Lung (tissue), 12 donors: Measurements from ENCODE around the gene AMDHD2. TPM values are rescaled to one million over a fixed set of nuclear protein-coding genes. Genes with fewer than 3 reads are reported as not detected.
"Not testable (repeated sequence)": the region's sequence is repeated elsewhere in the genome, so short reads cannot be mapped to it uniquely, and the experiment has no call there.

Experiments used
- ATAC-seq: fragments of 200-7000 bp; cut with Tn5 transposase; one replicate; pipeline ENCODE4 v1.9.1; 2020; ENCODE audit warnings: moderate number of reproducible peaks; ENCODE audit not compliant: insufficient read depth, low FRiP score
- DNase-seq, 3 donors: peaks; one replicate each; pipeline ENCODE4 v3.0.0-alpha.2; 2013 to 2017
- H3K27ac ChIP-seq, 2 donors: one replicate each; pipeline ENCODE4 v1.5.1; 2013; ENCODE audit warnings: mild to moderate bottlenecking in 2 of 2, moderate library complexity in 2 of 2, control low read depth in 1 of 2, inconsistent platforms in 1 of 2, low read depth in 1 of 2, low read length in 1 of 2
- H3K27me3 ChIP-seq, 3 donors: one replicate each; pipeline ENCODE4 v1.5.1; 2013; ENCODE audit warnings: low read length in 2 of 3; ENCODE audit not compliant: control insufficient read depth in 3 of 3, insufficient read depth in 3 of 3
- H3K36me3 ChIP-seq, 4 donors: one replicate each; pipeline ENCODE4 v1.5.1; 2013; ENCODE audit warnings: low read length in 4 of 4, mild to moderate bottlenecking in 1 of 4, moderate library complexity in 1 of 4; ENCODE audit not compliant: control insufficient read depth in 4 of 4, insufficient read depth in 4 of 4
- H3K4me1 ChIP-seq, 5 donors: one replicate each; pipeline ENCODE4 v1.5.1; 2013; ENCODE audit warnings: low read length in 5 of 5, mild to moderate bottlenecking in 2 of 5, moderate library complexity in 1 of 5; ENCODE audit not compliant: control insufficient read depth in 5 of 5, insufficient read depth in 5 of 5
- H3K4me3 ChIP-seq: one replicate; pipeline ENCODE4 v1.5.1; 2013; ENCODE audit warnings: mild to moderate bottlenecking, control low read depth, moderate library complexity
- H3K9ac ChIP-seq, 2 donors: one replicate each; pipeline ENCODE4 v1.5.1; 2013; ENCODE audit warnings: low read length in 2 of 2, control low read depth in 1 of 2; ENCODE audit not compliant: insufficient read depth in 1 of 2
- H3K9me3 ChIP-seq, 4 donors: one replicate each; pipeline ENCODE4 v1.5.1; 2013; ENCODE audit warnings: low read length in 3 of 4, mild to moderate bottlenecking in 1 of 4, moderate library complexity in 1 of 4; ENCODE audit not compliant: control insufficient read depth in 4 of 4, insufficient read depth in 3 of 4
- WGBS, 2 donors: extraction: QIAGEN DNeasy Blood & Tissue Kit; methylation state at CpG; one replicate each; pipeline ENCODE4 v1.1.7; 2013; 5-methylcytosine and 5-hydroxymethylcytosine counted together
- polyA plus RNA-seq, 2 donors: library from polyadenylated mRNA; stranded (reverse); fragments of 200-250 nt; gene quantifications; one replicate each; pipeline ENCODE4 v1.2.1, GENCODE V29; 2013
- total RNA-seq, 2 donors: library from RNA; depleted of rRNA in 1 of 2; stranded (reverse); fragments of >200 nt in 1 of 2; gene quantifications; one replicate each; pipeline ENCODE4 v1.2.1, GENCODE V29; 2014 to 2021
- TF ChIP-seq, protein P1 (sequence below): IDR thresholded peaks from 2 replicates; pipeline ENCODE4 v1.5.1; 2012; ENCODE audit warnings: mild to moderate bottlenecking; ENCODE audit errors: control extremely low read depth, extremely low read depth
- donor health status: control.
- donor health status: control.
- donor health status: Bipolar disorder and iron deficiency.
- donor health status: healthy.
- donor health status: DM: yes; HTN: yes; CAD: no.

The AMDHD2 gene
- total and polyA plus RNA-seq, 4 donors = 27.2 to 60.4 (median 51.9) TPM

GRCh38 chr16:2560131-2560797, 40.1 kb downstream of the AMDHD2 start:
- not testable (repeated sequence) for H3K27ac ChIP-seq, H3K9ac ChIP-seq, H3K36me3 ChIP-seq, H3K4me1 ChIP-seq, H3K4me3 ChIP-seq, DNase-seq, H3K9me3 ChIP-seq, H3K27me3 ChIP-seq
- ATAC-seq = peak; percentile 47
- WGBS, 2 donors = 19 to 55% methylated on average over 8 to 10 of the region's 17 CpGs

- 8% methylated on average over 2 of the region's 4 CpGs for WGBS, 2 donors
- H3K9me3 ChIP-seq, H3K36me3 ChIP-seq, H3K4me3 ChIP-seq, H3K4me1 ChIP-seq, DNase-seq, H3K27me3 ChIP-seq, H3K9ac ChIP-seq, H3K27ac ChIP-seq: not testable (repeated sequence)
- peak; percentile 84 for ATAC-seq
- TF ChIP-seq, protein P1, sequence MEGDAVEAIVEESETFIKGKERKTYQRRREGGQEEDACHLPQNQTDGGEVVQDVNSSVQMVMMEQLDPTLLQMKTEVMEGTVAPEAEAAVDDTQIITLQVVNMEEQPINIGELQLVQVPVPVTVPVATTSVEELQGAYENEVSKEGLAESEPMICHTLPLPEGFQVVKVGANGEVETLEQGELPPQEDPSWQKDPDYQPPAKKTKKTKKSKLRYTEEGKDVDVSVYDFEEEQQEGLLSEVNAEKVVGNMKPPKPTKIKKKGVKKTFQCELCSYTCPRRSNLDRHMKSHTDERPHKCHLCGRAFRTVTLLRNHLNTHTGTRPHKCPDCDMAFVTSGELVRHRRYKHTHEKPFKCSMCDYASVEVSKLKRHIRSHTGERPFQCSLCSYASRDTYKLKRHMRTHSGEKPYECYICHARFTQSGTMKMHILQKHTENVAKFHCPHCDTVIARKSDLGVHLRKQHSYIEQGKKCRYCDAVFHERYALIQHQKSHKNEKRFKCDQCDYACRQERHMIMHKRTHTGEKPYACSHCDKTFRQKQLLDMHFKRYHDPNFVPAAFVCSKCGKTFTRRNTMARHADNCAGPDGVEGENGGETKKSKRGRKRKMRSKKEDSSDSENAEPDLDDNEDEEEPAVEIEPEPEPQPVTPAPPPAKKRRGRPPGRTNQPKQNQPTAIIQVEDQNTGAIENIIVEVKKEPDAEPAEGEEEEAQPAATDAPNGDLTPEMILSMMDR = peak; percentile 7
Observed at GRCh38 chr16:2560798-2561133, 40.6 kb downstream of the AMDHD2 start.

- H3K4me1 ChIP-seq, ATAC-seq, H3K9ac ChIP-seq, H3K9me3 ChIP-seq, H3K27ac ChIP-seq, H3K4me3 ChIP-seq, H3K36me3 ChIP-seq, H3K27me3 ChIP-seq, DNase-seq: not testable (repeated sequence)
- no CpG with 5 or more reads among the region's 6 CpGs for WGBS, 2 donors
Observed at GRCh38 chr16:2567506-2567905, 47.3 kb downstream of the AMDHD2 start.

- WGBS, 2 donors = no CpG with 5 or more reads among the region's 11 CpGs
- not testable (repeated sequence) for ATAC-seq, H3K4me3 ChIP-seq
Observed at GRCh38 chr16:2568573-2568972, 48.4 kb downstream of the AMDHD2 start.

DNA sequence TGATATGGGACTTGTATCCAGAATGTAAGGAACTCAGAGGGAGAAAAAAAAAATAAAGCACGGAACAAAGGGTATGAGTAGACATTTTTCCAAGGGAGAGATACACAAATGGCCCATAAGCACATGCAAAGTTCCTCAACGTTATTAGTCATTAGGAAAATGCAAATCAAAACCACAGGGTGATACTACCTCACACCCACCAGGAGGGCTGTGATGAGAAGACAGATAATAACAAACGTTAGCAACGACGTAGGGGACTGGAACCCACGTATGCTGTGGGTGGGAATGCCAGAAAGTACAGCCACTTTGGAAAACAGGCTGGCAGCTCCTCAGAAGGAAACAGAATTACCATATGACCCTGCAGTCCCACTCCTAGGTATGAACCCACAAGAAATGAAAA, 52.5 kb downstream of the AMDHD2 start:
- H3K4me1 ChIP-seq, H3K4me3 ChIP-seq, H3K27ac ChIP-seq, H3K27me3 ChIP-seq, H3K9me3 ChIP-seq, ATAC-seq, H3K9ac ChIP-seq, H3K36me3 ChIP-seq, DNase-seq: not testable (repeated sequence)
- WGBS, 2 donors = no CpG with 5 or more reads among the region's 6 CpGs

More at GRCh38 chr16:2568573-2568972, 48.4 kb downstream of the AMDHD2 start:
- not testable (repeated sequence) for H3K27ac ChIP-seq, DNase-seq, H3K9ac ChIP-seq, H3K27me3 ChIP-seq, H3K4me1 ChIP-seq, H3K36me3 ChIP-seq, H3K9me3 ChIP-seq

- not testable (repeated sequence) for ATAC-seq, H3K27ac ChIP-seq, H3K9ac ChIP-seq, H3K36me3 ChIP-seq, H3K4me3 ChIP-seq, DNase-seq, H3K27me3 ChIP-seq, H3K4me1 ChIP-seq, H3K9me3 ChIP-seq
- WGBS, 2 donors = 97 to 98% methylated on average over 8 to 16 of the region's 21 CpGs
Observed at GRCh38 chr16:2575839-2576238, 55.7 kb downstream of the AMDHD2 start.

DNA sequence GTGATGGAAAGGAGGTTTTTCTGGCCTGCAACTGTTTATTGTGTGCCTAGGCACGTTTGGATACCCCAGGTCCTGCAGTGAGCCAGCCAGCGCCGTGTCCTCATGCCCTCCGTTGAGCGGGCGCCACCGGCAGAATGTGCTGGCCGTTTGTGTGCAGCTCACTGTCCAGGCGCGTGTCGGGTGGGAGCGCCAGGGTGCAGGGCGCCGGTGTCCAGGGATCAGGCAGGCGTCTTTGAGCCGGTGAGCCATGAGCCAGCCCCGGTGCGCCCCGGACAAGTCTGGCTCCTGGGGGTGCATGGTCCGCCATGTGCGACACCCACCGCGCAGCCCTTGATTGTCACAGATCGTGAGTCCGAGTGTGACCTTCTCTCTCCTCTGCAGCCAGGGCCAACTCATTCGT, 56.9 kb downstream of the AMDHD2 start:
- H3K4me1 ChIP-seq, H3K27me3 ChIP-seq, H3K9me3 ChIP-seq, ATAC-seq, H3K9ac ChIP-seq, H3K4me3 ChIP-seq, H3K36me3 ChIP-seq, DNase-seq, H3K27ac ChIP-seq: not testable (repeated sequence)
- 95 to 100% methylated on average over 7 to 20 of the region's 26 CpGs for WGBS, 2 donors

DNA sequence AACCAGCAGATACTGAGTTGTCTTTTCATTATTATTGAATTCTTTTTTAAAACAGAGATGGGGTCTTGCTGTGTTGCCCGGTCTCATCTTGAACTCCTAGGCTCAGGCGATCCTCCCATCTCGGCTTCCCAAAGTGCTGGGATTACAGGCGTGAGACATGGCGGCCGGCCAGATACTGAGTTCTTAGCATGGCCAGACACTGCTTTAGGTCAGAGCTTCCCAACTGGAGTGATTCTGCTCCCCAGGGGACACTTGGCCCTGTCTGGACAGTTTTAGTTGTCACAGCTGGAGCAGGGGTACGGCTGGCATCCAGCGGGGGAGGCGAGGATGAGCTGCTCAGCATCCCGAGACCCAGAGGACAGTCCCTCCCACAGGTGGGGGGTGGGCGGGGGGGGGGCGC, 58.7 kb downstream of the AMDHD2 start:
- H3K27ac ChIP-seq, H3K9ac ChIP-seq, DNase-seq, H3K36me3 ChIP-seq, H3K4me1 ChIP-seq, H3K4me3 ChIP-seq, H3K9me3 ChIP-seq, H3K27me3 ChIP-seq, ATAC-seq: not testable (repeated sequence)
- WGBS, 2 donors = 91% methylated on average over 5 of the region's 12 CpGs; no CpG with 5 or more reads in 1 of the 2 donors
